DND-41 (cell line): Measurements from ENCODE around the gene CARNS1.

Experiments
- ATAC-seq: fragments of 200-7000 bp; cut with Tn5 transposase; 3 replicates; pipeline ENCODE4 v1.9.1; 2021; ENCODE audit warnings: low read depth; ENCODE audit not compliant: insufficient read depth
- DNase-seq: peaks from one replicate; pipeline ENCODE4 v3.0.0-alpha.2; 2020
- H2AFZ ChIP-seq: 2 replicates; pipeline ENCODE4 v1.6.0; 2012; ENCODE audit warnings: low read depth, low read length
- H3K27ac ChIP-seq: 2 replicates; pipeline ENCODE4 v1.5.1; 2012; ENCODE audit warnings: low read length, inconsistent platforms
- H3K27me3 ChIP-seq: fragments of 200-600 bp; sonication (generic); 2 replicates; pipeline ENCODE4 v1.6.0; 2012; ENCODE audit warnings: low read length, mild to moderate bottlenecking, inconsistent platforms; ENCODE audit not compliant: insufficient read depth, poor library complexity
- H3K36me3 ChIP-seq: 2 replicates; pipeline ENCODE4 v1.5.1; 2012; ENCODE audit warnings: low read length, inconsistent platforms; ENCODE audit not compliant: insufficient read depth
- H3K4me1 ChIP-seq: 2 replicates; pipeline ENCODE4 v1.5.1; 2012; ENCODE audit warnings: mild to moderate bottlenecking, low read length; ENCODE audit not compliant: insufficient read depth
- H3K4me2 ChIP-seq: 2 replicates; pipeline ENCODE4 v1.6.0; 2012; ENCODE audit warnings: mild to moderate bottlenecking, moderate library complexity, low read length, inconsistent platforms; ENCODE audit not compliant: insufficient read depth
- H3K4me3 ChIP-seq, 2 experiments: fragments of 200-600 bp in 1 of 2; shearing (Covaris generic) in 1 of 2; 2 replicates each; pipeline ENCODE4 v1.5.1; 2012 to 2016; ENCODE audit warnings: inconsistent platforms in 2 of 2, low read length in 2 of 2, mild to moderate bottlenecking in 2 of 2, low read depth in 1 of 2, moderate library complexity in 1 of 2
- H3K79me2 ChIP-seq: 2 replicates; pipeline ENCODE4 v1.6.0; 2012; ENCODE audit warnings: low read length, inconsistent platforms; ENCODE audit not compliant: insufficient read depth
- H3K9ac ChIP-seq: 2 replicates; pipeline ENCODE4 v1.6.0; 2012; ENCODE audit warnings: low read depth, mild to moderate bottlenecking, inconsistent platforms, low read length, moderate library complexity
- H3K9me3 ChIP-seq: 2 replicates; pipeline ENCODE4 v1.5.1; 2012; ENCODE audit warnings: low read length, moderate library complexity, mild to moderate bottlenecking, inconsistent platforms; ENCODE audit not compliant: insufficient read depth, severe bottlenecking
- H4K20me1 ChIP-seq: 2 replicates; pipeline ENCODE4 v1.6.0; 2012; ENCODE audit warnings: low read length; ENCODE audit not compliant: insufficient read depth
- EZH2 ChIP-seq: IDR thresholded peaks from 3 replicates; pipeline ENCODE4 v1.6.1; 2012; ENCODE audit warnings: borderline replicate concordance, low read depth, mild to moderate bottlenecking, moderate library complexity, low read length, inconsistent platforms; ENCODE audit not compliant: severe bottlenecking
- TF ChIP-seq, protein P1 (sequence below): IDR thresholded peaks from 2 replicates; pipeline ENCODE4 v1.5.1; 2012; ENCODE audit warnings: borderline replicate concordance, low read length, moderate library complexity, mild to moderate bottlenecking; ENCODE audit not compliant: poor library complexity, severe bottlenecking; ENCODE audit errors: extremely low read depth

Gene CARNS1

DNA sequence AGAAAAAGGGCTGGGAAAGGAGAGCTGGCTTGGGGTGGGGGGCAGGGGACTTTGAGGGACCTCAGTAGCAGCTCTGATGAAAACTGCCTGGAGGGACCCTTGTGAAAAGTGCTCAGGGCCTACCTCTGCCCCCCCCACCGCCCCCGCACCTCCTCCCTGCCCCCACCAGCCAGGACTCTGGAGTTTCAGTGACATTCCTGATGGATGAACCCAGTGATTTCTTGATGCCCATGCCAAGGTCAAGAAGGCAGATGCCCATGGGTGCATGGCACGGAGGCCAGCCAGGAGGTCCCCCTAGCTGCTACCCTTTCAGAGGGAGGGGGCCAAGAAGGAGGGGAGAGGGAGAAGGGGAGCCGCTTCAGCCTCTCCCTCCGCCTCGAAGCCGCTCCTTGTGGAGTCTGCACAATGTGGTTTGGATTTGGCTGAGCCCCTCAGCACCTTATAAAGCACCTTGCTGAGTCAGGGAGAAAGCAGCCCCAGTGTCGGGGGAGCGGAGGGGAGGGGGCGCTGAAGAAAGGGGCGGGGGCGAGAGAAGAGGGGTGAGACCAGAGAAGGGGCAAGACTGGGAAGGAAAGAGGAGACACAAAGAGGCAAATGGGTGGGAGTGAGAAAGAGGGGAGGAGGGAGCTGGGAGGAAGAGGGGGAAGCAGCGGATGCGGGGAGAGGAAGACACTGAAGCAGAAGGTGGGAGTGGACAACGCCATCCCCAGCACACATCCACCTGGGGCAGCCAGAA, 40.0 kb upstream of the CARNS1 start:
- no peak for DNase-seq
- no peaks in the 10 kb centered on the region for H3K79me2 ChIP-seq
- peaks cover 30% of the 10 kb centered on the region for H4K20me1 ChIP-seq
- peaks cover 32% of the 10 kb centered on the region for H3K4me1 ChIP-seq
- H3K4me3 ChIP-seq: no peak overlapping the region
- no peak for TF ChIP-seq EZH2
- TF ChIP-seq, protein P1, sequence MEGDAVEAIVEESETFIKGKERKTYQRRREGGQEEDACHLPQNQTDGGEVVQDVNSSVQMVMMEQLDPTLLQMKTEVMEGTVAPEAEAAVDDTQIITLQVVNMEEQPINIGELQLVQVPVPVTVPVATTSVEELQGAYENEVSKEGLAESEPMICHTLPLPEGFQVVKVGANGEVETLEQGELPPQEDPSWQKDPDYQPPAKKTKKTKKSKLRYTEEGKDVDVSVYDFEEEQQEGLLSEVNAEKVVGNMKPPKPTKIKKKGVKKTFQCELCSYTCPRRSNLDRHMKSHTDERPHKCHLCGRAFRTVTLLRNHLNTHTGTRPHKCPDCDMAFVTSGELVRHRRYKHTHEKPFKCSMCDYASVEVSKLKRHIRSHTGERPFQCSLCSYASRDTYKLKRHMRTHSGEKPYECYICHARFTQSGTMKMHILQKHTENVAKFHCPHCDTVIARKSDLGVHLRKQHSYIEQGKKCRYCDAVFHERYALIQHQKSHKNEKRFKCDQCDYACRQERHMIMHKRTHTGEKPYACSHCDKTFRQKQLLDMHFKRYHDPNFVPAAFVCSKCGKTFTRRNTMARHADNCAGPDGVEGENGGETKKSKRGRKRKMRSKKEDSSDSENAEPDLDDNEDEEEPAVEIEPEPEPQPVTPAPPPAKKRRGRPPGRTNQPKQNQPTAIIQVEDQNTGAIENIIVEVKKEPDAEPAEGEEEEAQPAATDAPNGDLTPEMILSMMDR: no peak
- H2AFZ ChIP-seq: no peak overlapping the region
- no peak overlapping the region for H3K9ac ChIP-seq
- H3K9me3 ChIP-seq: no peaks in the 10 kb centered on the region
- peaks cover 59% of the 10 kb centered on the region for H3K27me3 ChIP-seq
- ATAC-seq: no peak
- no peak overlapping the region for H3K27ac ChIP-seq
- H3K36me3 ChIP-seq: no peaks in the 10 kb centered on the region
- no peak overlapping the region for H3K4me2 ChIP-seq

DNA sequence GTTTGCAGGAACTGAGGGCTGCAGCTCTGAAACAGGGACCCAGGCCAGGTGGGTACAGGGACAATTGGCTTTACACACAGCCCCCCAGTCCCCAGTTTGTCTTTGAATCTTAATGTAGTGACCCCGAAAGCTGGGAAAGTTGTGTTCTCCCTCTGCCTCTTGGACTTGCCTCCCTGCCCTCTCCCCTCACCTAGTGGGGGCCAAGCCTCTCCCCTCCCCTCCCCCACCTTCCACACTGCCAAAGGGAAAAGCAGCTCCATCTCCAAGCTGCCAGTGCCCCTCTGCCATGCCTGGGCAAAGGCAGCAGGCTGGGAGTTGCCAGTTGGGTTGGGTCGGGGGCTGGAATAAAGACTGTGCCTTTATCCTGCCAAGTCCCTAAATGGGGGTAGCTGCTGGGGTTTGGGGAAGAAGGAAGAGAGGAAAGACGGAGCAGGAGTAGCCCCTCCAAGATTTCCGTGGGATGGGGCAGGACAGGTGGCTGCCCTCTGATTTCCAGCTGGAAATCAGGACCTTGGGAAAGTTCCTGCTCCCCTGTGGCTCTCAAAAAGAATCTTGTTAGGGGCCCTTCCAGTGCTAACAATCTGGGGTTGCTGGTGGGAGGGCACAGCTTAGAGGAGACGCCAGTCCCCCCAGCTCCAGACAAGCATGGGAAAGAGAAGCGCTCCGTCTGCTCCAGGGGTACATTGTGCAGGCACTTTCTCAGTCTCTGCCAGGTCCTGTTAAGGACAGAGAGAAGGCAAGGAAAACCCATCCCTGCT, 39.2 kb upstream of the CARNS1 start:
- H3K27me3 ChIP-seq: peaks cover 51% of the 10 kb centered on the region
- DNase-seq (no peak), ATAC-seq (no peak)
- H3K4me3 ChIP-seq: no peak overlapping the region
- peaks cover 22% of the 10 kb centered on the region for H4K20me1 ChIP-seq
- no peaks in the 10 kb centered on the region for H3K36me3 ChIP-seq
- no peak overlapping the region for H2AFZ ChIP-seq
- no peak overlapping the region for H3K9ac ChIP-seq
- H3K79me2 ChIP-seq: no peaks in the 10 kb centered on the region
- H3K9me3 ChIP-seq: no peaks in the 10 kb centered on the region
- H3K4me1 ChIP-seq: peaks cover 28% of the 10 kb centered on the region
- H3K27ac ChIP-seq: no peak overlapping the region
- TF ChIP-seq, protein P1: no peak
- no peak for TF ChIP-seq EZH2
- H3K4me2 ChIP-seq: no peak overlapping the region

DNA sequence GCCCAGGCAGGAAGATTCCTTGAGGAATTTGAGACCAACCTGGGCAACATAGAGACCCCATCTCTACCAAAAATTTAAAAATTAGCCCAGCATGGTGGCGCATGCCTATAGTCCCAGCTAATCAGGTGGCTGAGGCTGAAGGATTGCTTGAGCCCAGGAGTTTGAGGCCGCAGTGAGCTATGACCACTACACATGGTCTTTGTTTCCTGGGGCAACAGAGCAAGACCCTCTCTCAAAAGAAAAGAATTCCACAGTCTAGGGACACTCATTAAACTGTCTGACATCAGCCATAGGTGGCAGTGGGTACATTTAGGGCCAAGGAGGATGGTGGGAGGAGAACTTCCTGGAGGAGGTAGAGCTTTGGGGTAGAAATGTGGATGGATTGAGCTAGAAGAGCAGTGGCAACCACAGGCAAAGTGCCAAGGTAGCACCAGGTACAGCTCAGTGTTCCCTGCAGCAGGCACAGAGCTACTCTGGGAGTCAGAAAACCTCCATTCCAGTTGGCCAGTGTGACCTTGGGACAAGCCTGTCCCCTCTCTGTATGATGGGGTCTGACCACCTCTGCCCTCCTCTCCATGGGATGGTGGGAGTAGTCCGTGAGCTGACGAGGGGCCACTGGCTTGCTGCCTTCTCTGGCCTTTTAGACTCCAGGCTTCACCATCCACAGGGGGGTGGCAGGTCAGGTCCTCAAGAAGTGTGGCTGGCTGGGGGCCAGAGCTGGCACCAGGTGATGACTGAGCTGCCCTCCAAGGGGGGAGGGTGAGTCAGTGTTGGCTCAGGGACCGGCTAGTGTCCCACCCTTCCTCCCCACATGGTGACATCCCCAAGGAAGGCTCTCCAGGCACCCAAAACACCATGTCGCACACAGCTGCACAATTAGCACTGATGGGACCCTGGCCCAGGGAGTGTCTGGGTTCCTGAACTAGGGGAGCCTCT, 38.3 kb upstream of the CARNS1 start:
- TF ChIP-seq, protein P1: no peak
- ATAC-seq (no peak), DNase-seq (no peak)
- no peak overlapping the region for H3K9ac ChIP-seq
- peaks cover 25% of the 10 kb centered on the region for H3K4me1 ChIP-seq
- H3K27ac ChIP-seq: no peak overlapping the region
- H3K4me3 ChIP-seq: no peak overlapping the region
- no peaks in the 10 kb centered on the region for H3K36me3 ChIP-seq
- H4K20me1 ChIP-seq: peaks cover 14% of the 10 kb centered on the region
- H3K9me3 ChIP-seq: no peaks in the 10 kb centered on the region
- no peaks in the 10 kb centered on the region for H3K79me2 ChIP-seq
- no peak overlapping the region for H2AFZ ChIP-seq
- H3K27me3 ChIP-seq: peaks cover 42% of the 10 kb centered on the region
- H3K4me2 ChIP-seq: no peak overlapping the region
